ENCODE measurements around the gene NBAS. TPM values are rescaled to one million over a fixed set of nuclear protein-coding genes. Genes with fewer than 3 reads are reported as not detected.
"Not testable (repeated sequence)": the region's sequence is repeated elsewhere in the genome, so short reads cannot be mapped to it uniquely, and the experiment has no call there.

NBAS gene
- total RNA-seq, 1 donor from 2014 or later, result 61.6 TPM

GRCh38 chr2:15218423-15219086, 342.6 kb downstream of the NBAS start:
- H3K9me3 Mint-ChIP-seq, result peaks cover 2% of the 10 kb centered on the region
- no peak overlapping the region for H3K4me3 Mint-ChIP-seq
- H3K36me3 Mint-ChIP-seq (ENCODE audit: low read depth), result peaks cover 19% of the 10 kb centered on the region
- TF ChIP-seq CTCF (conservative IDR thresholded peaks at IDR 0.05), result no peak
- peaks cover 6% of the 10 kb centered on the region for H3K4me1 Mint-ChIP-seq
- H3K27me3 Mint-ChIP-seq (ENCODE audit: low read depth), result no peaks in the 10 kb centered on the region
- no peak overlapping the region for H3K27ac Mint-ChIP-seq (ENCODE audit: unreplicated experiment)
- no peak for DNase-seq (ENCODE audit: low read depth, low spot score)

GRCh38 chr2:15212249-15212648, 348.9 kb downstream of the NBAS start:
- H3K4me3 Mint-ChIP-seq, result no peak overlapping the region
- peaks cover 12% of the 10 kb centered on the region for H3K9me3 Mint-ChIP-seq
- no peak for TF ChIP-seq CTCF (conservative IDR thresholded peaks at IDR 0.05)
- no peaks in the 10 kb centered on the region for H3K4me1 Mint-ChIP-seq
- peaks cover 34% of the 10 kb centered on the region for H3K36me3 Mint-ChIP-seq (ENCODE audit: low read depth)
- no peak overlapping the region for H3K27ac Mint-ChIP-seq (ENCODE audit: unreplicated experiment)
- no peak for DNase-seq (ENCODE audit: low read depth, low spot score)
- H3K27me3 Mint-ChIP-seq (ENCODE audit: low read depth), result no peaks in the 10 kb centered on the region

- H3K27me3 Mint-ChIP-seq (ENCODE audit: low read depth); H3K4me1 Mint-ChIP-seq; H3K4me3 Mint-ChIP-seq; DNase-seq (ENCODE audit: low read depth, low spot score); H3K27ac Mint-ChIP-seq (ENCODE audit: unreplicated experiment): not testable (repeated sequence)
- peaks cover 38% of the 10 kb centered on the region for H3K36me3 Mint-ChIP-seq (ENCODE audit: low read depth)
- peaks cover 18% of the 10 kb centered on the region for H3K9me3 Mint-ChIP-seq
Measured at GRCh38 chr2:15210542-15210941, 350.6 kb downstream of the NBAS start.

- Mint-ChIP-seq H3K4me3 (no peak overlapping the region), H3K27me3 (ENCODE audit: low read depth) (no peaks in the 10 kb centered on the region), H3K36me3 (ENCODE audit: low read depth) (peaks cover 28% of the 10 kb centered on the region), H3K4me1 (no peaks in the 10 kb centered on the region), H3K9me3 (peaks cover 11% of the 10 kb centered on the region), H3K27ac (ENCODE audit: unreplicated experiment) (no peak overlapping the region)
- DNase-seq (ENCODE audit: low read depth, low spot score), result no peak
- TF ChIP-seq CTCF (conservative IDR thresholded peaks at IDR 0.05), result no peak
Measured at GRCh38 chr2:15206419-15206818, 354.7 kb downstream of the NBAS start.

GRCh38 chr2:15205562-15205961, 355.6 kb downstream of the NBAS start:
- H3K27ac Mint-ChIP-seq (ENCODE audit: unreplicated experiment), result no peak overlapping the region
- TF ChIP-seq CTCF (conservative IDR thresholded peaks at IDR 0.05), result no peak
- no peak for DNase-seq (ENCODE audit: low read depth, low spot score)
- peaks cover 7% of the 10 kb centered on the region for H3K9me3 Mint-ChIP-seq
- H3K4me1 Mint-ChIP-seq, result no peaks in the 10 kb centered on the region
- H3K27me3 Mint-ChIP-seq (ENCODE audit: low read depth), result no peaks in the 10 kb centered on the region
- no peak overlapping the region for H3K4me3 Mint-ChIP-seq
- H3K36me3 Mint-ChIP-seq (ENCODE audit: low read depth), result peaks cover 24% of the 10 kb centered on the region

- DNase-seq (ENCODE audit: low read depth, low spot score), result no peak
- H3K9me3 Mint-ChIP-seq, result peaks cover 4% of the 10 kb centered on the region
- H3K27ac Mint-ChIP-seq (ENCODE audit: unreplicated experiment), result no peak overlapping the region
- no peaks in the 10 kb centered on the region for H3K4me1 Mint-ChIP-seq
- TF ChIP-seq CTCF (conservative IDR thresholded peaks at IDR 0.05), result no peak
- peaks cover 16% of the 10 kb centered on the region for H3K36me3 Mint-ChIP-seq (ENCODE audit: low read depth)
- H3K27me3 Mint-ChIP-seq (ENCODE audit: low read depth), result no peaks in the 10 kb centered on the region
- H3K4me3 Mint-ChIP-seq, result no peak overlapping the region
Measured at GRCh38 chr2:15201009-15201408, 360.1 kb downstream of the NBAS start.
